SH-SY5Y (cell line): ENCODE results near the gene RTP5.

Experiments used
- GATA2 ChIP-seq: IDR thresholded peaks from 2 replicates; pipeline ENCODE4 v1.6.1; 2011; ENCODE audit warnings: mild to moderate bottlenecking, low read depth, low read length
- GATA3 ChIP-seq: IDR thresholded peaks from 2 replicates; pipeline ENCODE4 v1.6.1; 2011; ENCODE audit warnings: low read depth, mild to moderate bottlenecking, low read length, moderate library complexity

GRCh38 chr2:241849616-241850543 is 19.6 kb upstream of the RTP5 start:
- no peak for TF ChIP-seq GATA3
- no peak for TF ChIP-seq GATA2
